Astrocyte (in vitro differentiated cells and primary cell): ENCODE measurements around the gene TRIM67.

ENCODE experiments used
- EZH2 ChIP-seq: IDR thresholded peaks from 2 replicates; pipeline ENCODE4 v1.6.1; 2012; ENCODE audit warnings: mild to moderate bottlenecking, low read length, inconsistent platforms; ENCODE audit not compliant: insufficient read depth
- TF ChIP-seq, protein P1 (sequence below): IDR thresholded peaks from 2 replicates; pipeline ENCODE4 v1.5.1; 2011; ENCODE audit warnings: low read depth, mild to moderate bottlenecking, inconsistent platforms, low read length, moderate library complexity; ENCODE audit not compliant: insufficient read depth

DNA sequence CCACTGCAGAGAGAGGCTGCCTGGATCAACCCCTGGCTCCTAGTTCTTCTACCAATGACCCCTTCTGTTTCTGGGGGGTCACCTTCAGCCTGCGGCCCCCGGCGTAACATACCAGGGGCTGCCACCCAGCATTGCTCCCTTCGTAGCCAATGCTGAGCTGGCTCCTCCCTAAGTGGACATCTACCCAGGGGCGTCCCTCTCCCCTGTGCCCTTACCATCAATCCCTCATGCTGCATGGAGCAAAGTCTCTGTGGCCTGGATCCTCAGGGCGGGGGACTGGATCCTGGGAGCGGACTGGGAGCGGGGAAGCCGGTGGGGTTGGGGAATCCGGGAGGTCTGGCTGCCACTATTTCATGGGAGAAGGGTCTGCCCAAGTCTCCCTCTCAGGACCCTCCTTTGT lies 28.6 kb downstream of the TRIM67 start:
- TF ChIP-seq, protein P1, sequence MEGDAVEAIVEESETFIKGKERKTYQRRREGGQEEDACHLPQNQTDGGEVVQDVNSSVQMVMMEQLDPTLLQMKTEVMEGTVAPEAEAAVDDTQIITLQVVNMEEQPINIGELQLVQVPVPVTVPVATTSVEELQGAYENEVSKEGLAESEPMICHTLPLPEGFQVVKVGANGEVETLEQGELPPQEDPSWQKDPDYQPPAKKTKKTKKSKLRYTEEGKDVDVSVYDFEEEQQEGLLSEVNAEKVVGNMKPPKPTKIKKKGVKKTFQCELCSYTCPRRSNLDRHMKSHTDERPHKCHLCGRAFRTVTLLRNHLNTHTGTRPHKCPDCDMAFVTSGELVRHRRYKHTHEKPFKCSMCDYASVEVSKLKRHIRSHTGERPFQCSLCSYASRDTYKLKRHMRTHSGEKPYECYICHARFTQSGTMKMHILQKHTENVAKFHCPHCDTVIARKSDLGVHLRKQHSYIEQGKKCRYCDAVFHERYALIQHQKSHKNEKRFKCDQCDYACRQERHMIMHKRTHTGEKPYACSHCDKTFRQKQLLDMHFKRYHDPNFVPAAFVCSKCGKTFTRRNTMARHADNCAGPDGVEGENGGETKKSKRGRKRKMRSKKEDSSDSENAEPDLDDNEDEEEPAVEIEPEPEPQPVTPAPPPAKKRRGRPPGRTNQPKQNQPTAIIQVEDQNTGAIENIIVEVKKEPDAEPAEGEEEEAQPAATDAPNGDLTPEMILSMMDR: no peak
- TF ChIP-seq EZH2: no peak
